AG08396 (cell line): Measurements from ENCODE around the gene SNX32.
A peak's percentile ranks its signal among the peaks of the same experiment; 100 is the strongest.

Experiments used
- DNase-seq: peaks from one replicate; pipeline ENCODE4 v3.0.0; 2012; ENCODE audit warnings: low spot score, mixed read lengths

Gene SNX32

GRCh38 chr11:65868907-65869306 lies 35.1 kb downstream of the SNX32 start:
- no peak for DNase-seq

GRCh38 chr11:65869643-65870306 lies 36.0 kb downstream of the SNX32 start:
- no peak for DNase-seq

GRCh38 chr11:65870307-65870658 lies 36.5 kb downstream of the SNX32 start:
- no peak for DNase-seq

- no peak for DNase-seq
Measured at GRCh38 chr11:65870706-65871681, 37.2 kb downstream of the SNX32 start.

GRCh38 chr11:65871811-65872548 lies 38.2 kb downstream of the SNX32 start:
- DNase-seq: peak; percentile 63

GRCh38 chr11:65872586-65873317 lies 39.0 kb downstream of the SNX32 start, which contains the start of gene EFEMP2:
TSS of gene EFEMP2 (minus strand) at chr11:65872800. CDS start at chr11:65872354, 446 bp downstream.
- peak; percentile 68 for DNase-seq

- DNase-seq: peak; percentile 96
Measured at GRCh38 chr11:65873318-65874156, 39.8 kb downstream of the SNX32 start.

GRCh38 chr11:65879617-65880016 lies 45.9 kb downstream of the SNX32 start, which contains the start of gene CTSW:
TSS of gene CTSW (plus strand) at chr11:65879837. CDS start at chr11:65879855, 18 bp downstream.
- no peak for DNase-seq

GRCh38 chr11:65880027-65880426 lies 46.3 kb downstream of the SNX32 start:
- DNase-seq: no peak

GRCh38 chr11:65880844-65881421 lies 47.2 kb downstream of the SNX32 start:
- DNase-seq: no peak

- no peak for DNase-seq
Measured at GRCh38 chr11:65882120-65883057, 48.6 kb downstream of the SNX32 start.

GRCh38 chr11:65883058-65883761 lies 49.4 kb downstream of the SNX32 start:
- DNase-seq: no peak

- no peak for DNase-seq
Measured at GRCh38 chr11:65883786-65884715, 50.3 kb downstream of the SNX32 start.

- peak; percentile 84 for DNase-seq
Measured at GRCh38 chr11:65884716-65885092, 50.9 kb downstream of the SNX32 start.

GRCh38 chr11:65885231-65885630 lies 51.5 kb downstream of the SNX32 start:
- no peak for DNase-seq

- DNase-seq: no peak
Measured at GRCh38 chr11:65885808-65886536, 52.2 kb downstream of the SNX32 start.
